HL-60 (cell line): ENCODE results near the gene XIRP2.

Experiments
- DNase-seq, 2 experiments: peaks; one replicate each; pipeline ENCODE4 v3.0.0-alpha.2; 2010 to 2020; ENCODE audit warnings: low read depth in 1 of 2, low spot score in 1 of 2
- H3K27ac ChIP-seq: fragments of 250-450 bp; sonication (Bioruptor Pico); replicated peaks from 2 replicates; pipeline ENCODE4 v1.5.1; 2020; ENCODE audit warnings: mild to moderate bottlenecking, moderate library complexity
- H3K27me3 ChIP-seq: fragments of 250-450 bp; sonication (Bioruptor Pico); 2 replicates; pipeline ENCODE4 v1.5.1; 2021; ENCODE audit warnings: mild to moderate bottlenecking, moderate library complexity; ENCODE audit not compliant: insufficient read depth, poor library complexity, severe bottlenecking
- H3K4me3 ChIP-seq: replicated peaks from 2 replicates; pipeline ENCODE4 v1.5.1; 2011; ENCODE audit warnings: mild to moderate bottlenecking, control low read depth, low read length; ENCODE audit not compliant: insufficient read depth
- CTCF ChIP-seq: IDR thresholded peaks from one replicate; pipeline ENCODE4 v1.5.1; 2011; ENCODE audit warnings: low read length, control low read depth, inconsistent platforms; ENCODE audit not compliant: insufficient read depth
- GABPA ChIP-seq: IDR thresholded peaks from 2 replicates; pipeline ENCODE4 v1.6.1; 2012; ENCODE audit warnings: low read depth
- POLR2AphosphoS5 ChIP-seq: IDR thresholded peaks from 2 replicates; pipeline ENCODE4 v1.6.1; 2012; ENCODE audit warnings: low read depth
- REST ChIP-seq: IDR thresholded peaks from 2 replicates; pipeline ENCODE4 v1.6.1; 2012; ENCODE audit warnings: low read depth; ENCODE audit not compliant: insufficient replicate concordance
- SPI1 ChIP-seq: IDR thresholded peaks from 2 replicates; pipeline ENCODE4 v1.6.1; 2012; ENCODE audit warnings: low read depth, mild to moderate bottlenecking, borderline replicate concordance

Gene XIRP2

GRCh38 chr2:166899676-166900075 is 11.4 kb downstream of the XIRP2 start:
- DNase-seq: no peak
- Histone ChIP-seq H3K4me3 (no peak overlapping the region), H3K27me3 (no peaks in the 10 kb centered on the region), H3K27ac (no peak overlapping the region)
- TF ChIP-seq REST (no peak), GABPA (no peak), SPI1 (no peak), POLR2AphosphoS5 (no peak), CTCF (no peak)

GRCh38 chr2:166900700-166901099 is 12.4 kb downstream of the XIRP2 start:
- Histone ChIP-seq H3K4me3 (no peak overlapping the region), H3K27me3 (no peaks in the 10 kb centered on the region), H3K27ac (no peak overlapping the region)
- no peak for TF ChIP-seq REST
- no peak for TF ChIP-seq SPI1
- no peak for TF ChIP-seq CTCF
- no peak for TF ChIP-seq GABPA
- no peak for TF ChIP-seq POLR2AphosphoS5
- DNase-seq: no peak

GRCh38 chr2:166901336-166901735 is 13.1 kb downstream of the XIRP2 start:
- TF ChIP-seq REST: no peak
- no peak for TF ChIP-seq GABPA
- TF ChIP-seq POLR2AphosphoS5: no peak
- TF ChIP-seq SPI1: no peak
- TF ChIP-seq CTCF: no peak
- no peak overlapping the region for H3K27ac ChIP-seq
- H3K4me3 ChIP-seq: no peak overlapping the region
- no peaks in the 10 kb centered on the region for H3K27me3 ChIP-seq
- no peak for DNase-seq
